ENCODE results near the gene SSUH2. TPM values are rescaled to one million over a fixed set of nuclear protein-coding genes. Genes with fewer than 3 reads are reported as not detected.

SSUH2 gene
- total and polyA plus RNA-seq, 2 experiments from 2014 or later: 0.73 to 2.3 TPM

GRCh38 chr3:8599146-8599545 is 45.5 kb downstream of the SSUH2 start:
- H3K4me3 Mint-ChIP-seq: no peak overlapping the region
- peaks cover 5% of the 10 kb centered on the region; the same call in 2 of the 3 replicates for H3K36me3 Mint-ChIP-seq (ENCODE audit: low read depth)
- Histone ChIP-seq H4K20me1 (replicated peaks; ENCODE audit: insufficient read depth) (no peaks in the 10 kb centered on the region), H3K4me1 (ENCODE audit: insufficient read depth) (no peaks in the 10 kb centered on the region), H3K4me2 (no peak overlapping the region), H3K36me3 (ENCODE audit: insufficient read depth) (no peaks in the 10 kb centered on the region), H3K4me3 (no peak overlapping the region), H3K27me3 (ENCODE audit: insufficient read depth) (no peaks in the 10 kb centered on the region), H2AFZ (no peak overlapping the region), H3K27ac (ENCODE audit: low read depth) (no peak overlapping the region), H3K79me2 (replicated peaks; ENCODE audit: insufficient read depth) (no peaks in the 10 kb centered on the region), H3K9me2 (ENCODE audit: insufficient read depth) (peaks cover 5% of the 10 kb centered on the region; the same call in 1 of the 2 replicates), H3F3A (replicated peaks; ENCODE audit: low read depth) (no peaks in the 10 kb centered on the region)
- 0 out of 3 replicates have a peak, but pooled peaks cover 3% of the 10 kb centered on the region for H3K9me3 Mint-ChIP-seq
- ATAC-seq (no peak), DNase-seq (ENCODE audit: low spot score) (no peak)
- H3K4me1 Mint-ChIP-seq: no peaks in the 10 kb centered on the region
- TF ChIP-seq ZNF331 (CRISPR knock-in tag; IDR thresholded peaks at IDR 0.05; ENCODE audit: low read depth): no peak
- no peak for TF ChIP-seq EZH2 (IDR thresholded peaks at IDR 0.05; ENCODE audit: low read depth, unreplicated experiment)
- TF ChIP-seq ZNF462 (CRISPR knock-in tag; IDR thresholded peaks at IDR 0.05): no peak
- TF ChIP-seq CTCF (conservative IDR thresholded peaks at IDR 0.05; ENCODE audit: low read depth in 2 of 2): no peak
- TF ChIP-seq POLR2AphosphoS5 (IDR thresholded peaks at IDR 0.05; ENCODE audit: low read depth): no peak
- TF ChIP-seq STAT1 (IDR thresholded peaks at IDR 0.05; ENCODE audit: unreplicated experiment): no peak
- no peak for TF ChIP-seq ZNF114 (CRISPR knock-in tag; IDR thresholded peaks at IDR 0.05)
- TF ChIP-seq JUNB (IDR thresholded peaks at IDR 0.05; ENCODE audit: unreplicated experiment): no peak
- no peak for TF ChIP-seq ETS1 (IDR thresholded peaks at IDR 0.05)
- no peak for TF ChIP-seq CREB1 (CRISPR knock-in tag; IDR thresholded peaks at IDR 0.05; ENCODE audit: low read depth)
- no peak overlapping the region for H3K27ac Mint-ChIP-seq
- H3K27me3 Mint-ChIP-seq (ENCODE audit: insufficient read depth, low read depth, poor library complexity): no peaks in the 10 kb centered on the region
